Naive thymus-derived CD4-positive, alpha-beta T cell (primary cell): ENCODE data around the gene SYNGR4. TPM values are rescaled to one million over a fixed set of nuclear protein-coding genes. Genes with fewer than 3 reads are reported as not detected.
"Not testable (repeated sequence)": the region's sequence is repeated elsewhere in the genome, so short reads cannot be mapped to it uniquely, and the experiment has no call there.

Experiments
- ATAC-seq: fragments of 150-1000 bp; cut with Tn5 transposase; 2 replicates; pipeline ENCODE4 v1.10.0; 2021; ENCODE audit warnings: mild to moderate bottlenecking, moderate library complexity
- CTCF ChIA-PET: fragments of 350-600 bp; sonication (Branson Sonifier 250); formaldehyde crosslinking; loops from one replicate; lab custom pipeline; 2021; ENCODE audit warnings: antibody characterized with exemption; lab: Charles Lee
- POLR2A ChIA-PET: fragments of 350-600 bp; sonication (Branson Sonifier 250); formaldehyde crosslinking; loops from one replicate; lab custom pipeline; 2021; ENCODE audit warnings: antibody characterized with exemption, inconsistent platforms; lab: Charles Lee
- DNase-seq, 9 donors: peaks; one replicate each; pipeline versions ENCODE4 v3.0.0 to v3.0.0-alpha.2; 2020 to 2022; ENCODE audit warnings: mixed read lengths in 1 of 9
- H3K27ac ChIP-seq: one replicate; pipeline ENCODE4 v1.7.0; 2013; ENCODE audit warnings: mild to moderate bottlenecking, low read depth, low read length, moderate library complexity
- H3K27me3 ChIP-seq, 2 donors: one replicate each; pipeline ENCODE4 v1.7.0; 2013; ENCODE audit warnings: low read length in 2 of 2, mild to moderate bottlenecking in 2 of 2, moderate library complexity in 2 of 2; ENCODE audit not compliant: control insufficient read depth in 2 of 2, insufficient read depth in 2 of 2
- H3K36me3 ChIP-seq, 3 experiments: 1 replicate in 2 of 3; 2 replicates in 1 of 3; pipeline ENCODE4 v1.7.0; 2013; ENCODE audit warnings: low read length in 3 of 3, mild to moderate bottlenecking in 3 of 3, moderate library complexity in 1 of 3; ENCODE audit not compliant: insufficient read depth in 3 of 3, control insufficient read depth in 2 of 3
- H3K4me1 ChIP-seq, 2 donors: one replicate each; pipeline ENCODE4 v1.7.0; 2013; ENCODE audit warnings: low read length in 2 of 2, mild to moderate bottlenecking in 2 of 2, moderate library complexity in 1 of 2; ENCODE audit not compliant: control insufficient read depth in 2 of 2, insufficient read depth in 2 of 2
- H3K4me3 ChIP-seq: 2 replicates; pipeline ENCODE4 v1.7.0; 2013; ENCODE audit warnings: mild to moderate bottlenecking, low read length
- H3K9me3 ChIP-seq, 3 experiments: 1 replicate in 2 of 3; 2 replicates in 1 of 3; pipeline ENCODE4 v1.7.0; 2013; ENCODE audit warnings: low read length in 3 of 3; ENCODE audit not compliant: control insufficient read depth in 2 of 3
- H3K27ac Mint-ChIP-seq, 9 donors: one replicate each; pipeline ENCODE4 v1.8.0; 2020 to 2022; ENCODE audit warnings: mixed read lengths in 9 of 9, mild to moderate bottlenecking in 8 of 9, moderate library complexity in 5 of 9, inconsistent platforms in 2 of 9
- H3K27me3 Mint-ChIP-seq, 5 donors: one replicate each; pipeline ENCODE4 v1.8.0; 2021 to 2022; ENCODE audit warnings: mixed read lengths in 5 of 5, mild to moderate bottlenecking in 1 of 5
- H3K36me3 Mint-ChIP-seq, 5 donors: one replicate each; pipeline ENCODE4 v1.8.0; 2020 to 2022; ENCODE audit warnings: mixed read lengths in 5 of 5, mild to moderate bottlenecking in 3 of 5, inconsistent platforms in 1 of 5
- H3K4me1 Mint-ChIP-seq, 7 donors: one replicate each; pipeline ENCODE4 v1.8.0; 2020 to 2022; ENCODE audit warnings: mixed read lengths in 7 of 7, mild to moderate bottlenecking in 3 of 7, inconsistent platforms in 1 of 7
- H3K4me3 Mint-ChIP-seq, 10 donors: one replicate each; pipeline ENCODE4 v1.8.0; 2020 to 2022; ENCODE audit warnings: mild to moderate bottlenecking in 10 of 10, mixed read lengths in 10 of 10, moderate library complexity in 6 of 10, inconsistent platforms in 2 of 10
- H3K9me3 Mint-ChIP-seq, 11 donors: one replicate each; pipeline ENCODE4 v1.8.0; 2020 to 2022; ENCODE audit warnings: mixed read lengths in 11 of 11, mild to moderate bottlenecking in 4 of 11, inconsistent platforms in 1 of 11, moderate library complexity in 1 of 11
- intact Hi-C, 2 donors: fragments of 100-400 bp; cut with micrococcal nuclease; formaldehyde crosslinking; loops; one replicate each; pipeline ENCODE4 v1.15.1; 2023
- polyA plus RNA-seq, 2 donors: library from polyadenylated mRNA; unstranded; fragments of 300-500 nt; fragmentation: Illumina TruSeq; gene quantifications; one replicate each; pipeline ENCODE4 v1.2.3, GENCODE V29; 2021
- total RNA-seq, 6 experiments: library from RNA in 5 of 6; stranded (reverse) in 5 of 6; gene quantifications; 1 replicate in 5 of 6; 2 replicates in 1 of 6; pipeline ENCODE4 v1.2.3 and lab custom pipeline; 2021 to 2026

SYNGR4 gene
- total and polyA plus RNA-seq, 7 experiments from 2014 or later: not detected

- H3K9me3 ChIP-seq: no peaks in the 10 kb centered on the region
- peaks cover 9 to 21% of the 10 kb centered on the region in 2 donors for H3K27me3 ChIP-seq
- Mint-ChIP-seq H3K36me3 (peaks cover 0 to 14% (median 0%) of the 10 kb centered on the region in 5 donors), H3K9me3 (no peaks in the 10 kb centered on the region), H3K4me3 (peak within 1 kb of the TSS; percentile 84 to 95 (median 92)), H3K27me3 (peaks cover 9 to 42% (median 21%) of the 10 kb centered on the region in 5 donors), H3K27ac (peak within 1 kb of the TSS; percentile 78 to 97 (median 93)), H3K4me1 (peaks cover 5 to 46% (median 36%) of the 10 kb centered on the region in 7 donors)
- intact Hi-C loops: loop anchor here (1.0 to 5.0 kb wide), 11 partner anchors 8 to 245 kb away; partner anchors contain the start of genes GRWD1 (in 2 of the 2), SYNGR4 (in 2 of the 2), CYTH2 (in 1 of the 2) and DBP (in 1 of the 2)
- peaks cover 15 to 32% of the 10 kb centered on the region in 2 donors for H3K4me1 ChIP-seq
- H3K27ac ChIP-seq: peak within 1 kb of the TSS; percentile 92
- peak within 1 kb of the TSS; percentile 96 for H3K4me3 ChIP-seq
- peaks cover 0 to 35% (median 11%) of the 10 kb centered on the region in 3 experiments for H3K36me3 ChIP-seq
- ATAC-seq (peak; percentile 92), DNase-seq (peak; percentile 55 to 89 (median 72))
- CTCF ChIA-PET: interaction anchor here (0.6 to 2.2 kb wide), 10 partner anchors 9 to 438 kb away, joined by 3 to 11 read pairs (median 6); partner anchors contain the start of genes SYNGR4 and TMEM143
- POLR2A ChIA-PET: interaction anchor here (0.6 to 1.7 kb wide), 14 partner anchors 9 to 1204 kb away, joined by 3 to 11 read pairs (median 4); partner anchors contain the start of genes GRWD1, SYNGR4 and TMEM143
Measured at GRCh38 chr19:48391100-48392005, 27.2 kb downstream of the SYNGR4 start, which contains the start of gene KDELR1. KDELR1 (minus strand) TSS chr19:48391551; CDS start chr19:48391358, 193 bp downstream.

- intact Hi-C loops: loop anchor here in 1 of 2 donors (5.0 kb wide), 1 partner anchor 120 kb away; the partner anchor contains the start of gene LMTK3
- peaks cover 15 to 32% of the 10 kb centered on the region in 2 donors for H3K4me1 ChIP-seq
- H3K27ac Mint-ChIP-seq: peak overlapping the region in 3 of 9 donors; percentile 51 to 91 (median 87)
Measured at GRCh38 chr19:48392006-48392344, 27.8 kb downstream of the SYNGR4 start.

GRCh38 chr19:48392860-48393558 lies 28.8 kb downstream of the SYNGR4 start:
- no peak overlapping the region for H3K4me3 ChIP-seq
- CTCF ChIA-PET: no interaction called here

More at GRCh38 chr19:48392006-48392344, 27.8 kb downstream of the SYNGR4 start:
- not testable (repeated sequence) for H3K27ac ChIP-seq, H3K9me3 Mint-ChIP-seq, DNase-seq, ATAC-seq, H3K9me3 ChIP-seq
- ChIA-PET POLR2A (interaction anchor here (0.6 to 1.7 kb wide), 8 partner anchors 8 to 76 kb away, joined by 3 to 11 read pairs (median 6); partner anchors contain the start of genes SYNGR4 and TMEM143), CTCF (interaction anchor here (0.9 to 2.2 kb wide), 6 partner anchors 9 to 97 kb away, joined by 6 to 11 read pairs (median 8); no protein-coding TSS in a partner anchor)
- peaks cover 0 to 30% (median 10%) of the 10 kb centered on the region in 3 experiments for H3K36me3 ChIP-seq
- H3K4me3 ChIP-seq: peak overlapping the region; percentile 96
- H3K4me1 Mint-ChIP-seq: peaks cover 5 to 46% (median 36%) of the 10 kb centered on the region in 7 donors
- H3K27me3 Mint-ChIP-seq: peaks cover 9 to 48% (median 21%) of the 10 kb centered on the region in 5 donors
- peak overlapping the region in 8 of 10 donors; percentile 84 to 95 (median 94) for H3K4me3 Mint-ChIP-seq
- peaks cover 0 to 14% (median 0%) of the 10 kb centered on the region in 5 donors for H3K36me3 Mint-ChIP-seq
- peaks cover 9 to 21% of the 10 kb centered on the region in 2 donors for H3K27me3 ChIP-seq

GRCh38 chr19:48393559-48394330 lies 29.6 kb downstream of the SYNGR4 start, which contains the start of gene GRIN2D:
GRIN2D (plus strand) TSS chr19:48393668; CDS start chr19:48398393, 4,725 bp downstream.
- Mint-ChIP-seq H3K36me3 (peaks cover 0 to 11% (median 0%) of the 10 kb centered on the region in 5 donors), H3K4me3 (peak within 1 kb of the TSS; percentile 30 to 94 (median 74)), H3K27me3 (peaks cover 15 to 60% (median 31%) of the 10 kb centered on the region in 5 donors), H3K9me3 (no peaks in the 10 kb centered on the region), H3K27ac (peak within 1 kb of the TSS in 4 of 9 donors; percentile 45 to 72 (median 56)), H3K4me1 (peaks cover 17 to 48% (median 44%) of the 10 kb centered on the region in 7 donors)
- ChIA-PET CTCF (interaction anchor here (0.6 kb wide), 1 partner anchor 229 kb away, joined by 3 read pairs; no protein-coding TSS in a partner anchor), POLR2A (interaction anchor here (0.5 to 1.2 kb wide), 4 partner anchors 30 to 295 kb away, joined by 3 to 5 read pairs (median 3); partner anchors contain the start of genes SYNGR4 and TMEM143)
- Histone ChIP-seq H3K4me3 (no peak within 1 kb of the TSS), H3K27ac (no peak within 1 kb of the TSS), H3K36me3 (peaks cover 0 to 14% (median 0%) of the 10 kb centered on the region in 3 experiments), H3K27me3 (peaks cover 9 to 21% of the 10 kb centered on the region in 2 donors), H3K4me1 (peaks cover 26 to 44% of the 10 kb centered on the region in 2 donors), H3K9me3 (no peaks in the 10 kb centered on the region)
- intact Hi-C loops: loop anchor here in 1 of 2 donors (5.0 kb wide), 1 partner anchor 119 kb away; the partner anchor contains the start of gene LMTK3
- ATAC-seq (no peak), DNase-seq (peak in 4 of 9 donors; percentile 16 to 44 (median 26))

More at GRCh38 chr19:48392860-48393558, 28.8 kb downstream of the SYNGR4 start:
- no peaks in the 10 kb centered on the region for H3K9me3 ChIP-seq
- H3K27ac Mint-ChIP-seq: peak overlapping the region in 1 of 9 donors; percentile 45
- POLR2A ChIA-PET: interaction anchor here (1.2 kb wide), 1 partner anchor 29 kb away, joined by 3 read pairs; the partner anchor contains the start of genes SYNGR4 and TMEM143
- DNase-seq (no peak), ATAC-seq (no peak)
- peaks cover 0 to 22% (median 3%) of the 10 kb centered on the region in 3 experiments for H3K36me3 ChIP-seq
- H3K4me1 ChIP-seq: peaks cover 25 to 41% of the 10 kb centered on the region in 2 donors
- H3K27me3 ChIP-seq: peaks cover 9 to 21% of the 10 kb centered on the region in 2 donors
- no peak overlapping the region for H3K27ac ChIP-seq
- H3K36me3 Mint-ChIP-seq: peaks cover 0 to 16% (median 0%) of the 10 kb centered on the region in 5 donors
- peaks cover 15 to 54% (median 46%) of the 10 kb centered on the region in 7 donors for H3K4me1 Mint-ChIP-seq
- no peaks in the 10 kb centered on the region for H3K9me3 Mint-ChIP-seq
- peaks cover 15 to 58% (median 31%) of the 10 kb centered on the region in 5 donors for H3K27me3 Mint-ChIP-seq
- intact Hi-C loops: loop anchor here in 1 of 2 donors (5.0 kb wide), 1 partner anchor 119 kb away; the partner anchor contains the start of gene LMTK3
- H3K4me3 Mint-ChIP-seq: peak overlapping the region in 8 of 10 donors; percentile 30 to 94 (median 58)
